GM20000 (cell line): Measurements from ENCODE around the gene FABP3.

ENCODE experiments used
- DNase-seq: peaks from one replicate; pipeline ENCODE4 v3.0.0; 2012; ENCODE audit warnings: low spot score
- CTCF ChIP-seq: IDR thresholded peaks from 2 replicates; pipeline ENCODE4 v1.5.1; 2012; ENCODE audit warnings: mild to moderate bottlenecking, control low read depth; ENCODE audit errors: extremely low read depth, missing control alignments

The FABP3 gene

DNA sequence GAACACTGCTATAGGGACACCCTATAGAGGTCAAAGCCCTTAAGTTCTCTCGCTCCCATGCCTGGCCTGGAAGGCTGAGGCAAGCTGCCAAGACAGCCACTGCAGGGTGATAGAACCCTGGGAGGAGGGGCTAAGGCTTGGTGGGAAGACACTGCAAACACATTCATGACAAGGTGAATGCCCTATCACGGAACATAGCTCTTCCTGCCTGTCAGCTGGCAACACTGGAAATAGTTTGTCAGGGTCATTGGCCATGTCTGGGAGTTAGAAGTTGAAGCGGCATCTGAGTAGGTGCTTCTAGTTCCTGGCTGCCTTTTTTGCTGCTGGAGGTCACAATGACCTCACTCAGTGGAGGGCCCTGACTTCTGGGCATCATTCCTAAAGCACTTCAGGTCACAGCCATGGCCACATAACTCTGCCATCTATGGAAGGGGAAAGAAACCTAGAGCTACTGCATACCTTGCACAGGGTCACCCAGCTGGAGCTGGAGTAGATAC is 4.2 kb downstream of the FABP3 start:
- no peak for DNase-seq
- TF ChIP-seq CTCF: no peak

DNA sequence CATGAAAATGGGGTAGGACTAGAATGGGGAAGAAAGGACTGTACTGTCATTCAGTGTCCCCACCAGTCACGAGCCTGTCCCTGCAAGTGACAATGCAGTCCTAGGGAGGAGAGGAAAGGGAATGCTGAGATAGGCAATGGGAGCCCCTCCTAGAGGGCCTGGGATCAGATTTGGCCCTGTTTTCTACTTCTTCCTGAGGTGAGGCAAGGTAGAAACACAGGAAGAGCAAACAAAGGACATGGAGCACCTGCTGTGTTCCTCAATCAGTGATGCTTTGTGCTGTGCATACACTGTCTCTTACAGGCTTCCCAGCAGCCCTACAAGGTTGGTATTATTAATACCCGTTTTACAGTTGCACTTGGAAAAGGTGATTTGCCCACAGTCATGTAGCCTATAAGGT is 6.1 kb downstream of the FABP3 start:
- no peak for TF ChIP-seq CTCF
- DNase-seq: no peak

DNA sequence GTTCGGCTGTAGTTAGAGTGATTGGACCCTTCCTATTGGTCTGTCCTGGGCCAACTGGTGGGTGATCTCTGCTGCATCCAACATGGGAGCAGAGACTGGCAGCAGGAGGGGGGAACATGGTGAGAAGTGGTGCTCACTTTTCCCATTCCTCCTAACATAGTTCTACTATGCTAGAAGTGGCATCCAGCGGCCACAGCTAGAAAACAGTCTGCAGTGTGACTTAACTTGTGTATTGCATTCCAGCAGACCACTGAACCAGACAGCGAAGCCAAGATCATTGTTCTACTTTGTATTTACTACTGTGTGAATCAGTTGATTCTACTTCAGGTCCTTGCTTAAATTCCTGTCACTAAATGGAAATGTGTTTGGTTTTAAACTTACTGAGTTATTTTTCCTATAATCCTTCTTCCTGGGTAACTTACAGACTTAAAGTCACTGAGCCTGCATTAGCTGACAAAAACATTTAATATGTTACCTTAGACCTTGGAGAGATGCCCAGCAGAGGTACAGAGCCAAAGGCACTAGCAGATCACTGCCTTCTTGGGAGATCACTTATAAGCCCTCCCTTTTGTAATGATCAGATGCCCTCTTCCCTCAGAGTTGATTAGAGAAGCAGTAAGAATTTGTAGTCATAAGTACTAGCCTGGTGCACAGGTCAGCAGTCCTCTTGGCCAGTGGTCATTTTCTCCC is 8.2 kb downstream of the FABP3 start:
- TF ChIP-seq CTCF: no peak
- no peak for DNase-seq

DNA sequence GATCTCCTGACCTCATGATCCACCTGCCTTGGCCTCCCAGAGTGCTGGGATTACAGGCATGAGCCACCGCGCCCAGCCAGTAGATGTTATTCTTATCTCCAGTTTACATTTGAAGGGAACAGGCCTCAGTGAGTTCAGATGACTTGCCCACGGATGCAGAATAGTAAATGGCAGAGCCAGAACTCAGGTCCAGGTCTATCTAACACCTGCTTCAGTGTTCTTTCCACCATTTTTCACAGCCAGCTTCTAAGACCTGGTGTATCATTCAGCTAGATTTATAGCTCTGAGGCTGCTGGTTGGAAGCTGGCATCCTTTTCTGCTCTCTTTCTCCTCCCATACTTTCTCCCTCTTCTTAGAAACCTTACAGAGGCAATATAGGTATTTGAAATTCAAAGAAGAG is 10.8 kb downstream of the FABP3 start:
- no peak for DNase-seq
- TF ChIP-seq CTCF: no peak

DNA sequence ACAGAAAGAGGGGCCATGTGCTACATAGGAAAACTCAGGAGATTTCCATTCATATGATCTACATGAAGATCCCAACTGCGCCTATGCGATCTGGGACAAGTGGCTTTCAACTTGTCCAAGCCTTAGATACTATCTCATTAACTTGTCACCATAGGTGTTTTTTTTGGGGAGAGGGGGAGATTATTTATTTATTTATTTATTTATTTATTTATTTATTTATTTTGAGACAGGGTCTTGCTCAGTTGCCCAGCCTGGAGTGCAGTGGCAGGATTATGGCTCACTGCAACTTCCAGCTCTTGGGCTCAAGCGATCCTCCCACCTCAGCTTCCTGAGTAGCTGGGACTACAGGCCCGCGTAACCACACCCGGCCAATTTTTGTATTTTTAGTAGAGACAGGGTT is 11.3 kb downstream of the FABP3 start:
- TF ChIP-seq CTCF: no peak
- DNase-seq: no peak

GRCh38 chr1:31356427-31356826 is 16.4 kb downstream of the FABP3 start:
- no peak for TF ChIP-seq CTCF
- no peak for DNase-seq

DNA sequence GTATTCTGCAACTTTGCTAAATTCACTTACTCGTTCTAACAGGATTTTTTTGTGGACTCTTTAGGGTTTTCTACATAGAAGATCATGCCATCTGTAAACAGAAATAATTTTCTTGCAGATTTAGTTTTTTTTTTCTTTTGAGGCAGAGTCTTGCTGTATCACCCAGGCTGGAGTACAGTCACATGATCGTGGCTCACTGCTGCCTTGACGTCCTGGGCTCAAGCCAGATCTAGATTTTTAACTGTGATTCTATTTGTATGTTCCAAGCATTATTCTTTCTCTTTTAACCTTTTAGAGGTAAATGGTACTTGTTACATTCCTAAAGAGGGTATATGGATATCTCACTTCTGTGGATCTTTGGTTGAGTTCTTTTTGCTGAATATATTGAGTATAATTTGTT is 18.6 kb downstream of the FABP3 start:
- no peak for TF ChIP-seq CTCF
- no peak for DNase-seq
